ENCODE measurements around the gene MMEL1. TPM values are rescaled to one million over a fixed set of nuclear protein-coding genes. Genes with fewer than 3 reads are reported as not detected.

MMEL1 gene
- total RNA-seq, 1 experiment from 2014 or later, result 4.9 TPM

DNA sequence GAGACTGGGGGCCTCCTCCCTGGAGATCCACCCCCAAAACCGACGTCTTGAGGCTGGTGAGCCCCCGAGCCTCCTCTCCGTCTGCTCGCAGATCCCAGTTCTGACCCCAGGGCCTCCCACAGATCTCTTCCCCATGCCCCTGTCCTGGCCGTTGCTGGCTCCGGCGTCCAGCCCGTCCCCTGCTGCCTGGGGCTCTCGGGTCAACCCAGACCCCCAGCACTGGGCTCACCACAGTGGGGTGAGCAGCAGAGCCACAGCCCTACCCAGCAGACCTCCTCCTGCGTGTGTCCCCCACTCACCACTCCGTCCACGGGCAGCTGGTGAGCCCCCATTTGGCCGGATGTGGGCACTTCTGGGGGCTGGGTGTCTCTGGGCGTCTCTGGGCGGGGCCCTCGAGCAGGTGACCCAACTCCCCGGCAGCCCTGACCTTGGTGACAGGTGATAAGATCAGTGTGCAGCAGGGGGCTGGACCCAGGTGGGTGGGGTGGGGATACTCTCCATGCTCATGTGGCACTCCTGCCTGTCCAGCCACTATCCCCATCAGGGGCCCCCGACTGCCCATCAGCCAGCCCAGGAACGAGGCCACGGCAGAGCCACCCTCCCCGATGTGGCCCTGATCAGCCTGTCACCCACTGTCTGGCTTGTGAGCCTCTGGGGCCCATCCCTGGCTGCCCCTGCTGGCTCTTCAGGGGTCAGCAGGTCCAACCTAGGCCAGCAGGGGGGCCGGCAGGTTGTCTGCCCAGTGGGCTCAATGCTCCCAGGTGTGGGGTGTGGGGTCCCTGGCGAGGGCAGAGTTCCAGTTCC is 75.9 kb downstream of the MMEL1 start:
- Histone ChIP-seq H2AFZ (peak overlapping the region; percentile 76), H3K79me2 (ENCODE audit: low read depth) (no peaks in the 10 kb centered on the region), H3K4me1 (replicated peaks; ENCODE audit: insufficient read depth) (no peaks in the 10 kb centered on the region), H3K4me2 (peak overlapping the region; percentile 85), H3K36me3 (ENCODE audit: low read depth) (no peaks in the 10 kb centered on the region), H3F3A (ENCODE audit: insufficient read depth, low read depth) (no peaks in the 10 kb centered on the region), H3K27ac (no peak overlapping the region), H4K20me1 (ENCODE audit: insufficient read depth) (no peaks in the 10 kb centered on the region), H3K9me2 (ENCODE audit: insufficient read depth) (no peaks in the 10 kb centered on the region), H3K9me3 (ENCODE audit: insufficient read depth, low read depth) (no peaks in the 10 kb centered on the region), H3K27me3 (ENCODE audit: insufficient read depth, low read depth) (no peaks in the 10 kb centered on the region; the same call in 1 of the 2 replicates), H3K4me3 (peak overlapping the region; percentile 64)
- no peak for DNase-seq
- CTCF ChIA-PET, result no interaction called here
- POLR2A ChIA-PET (ENCODE audit: unreplicated experiment), result interaction anchor here (0.5 kb wide), 1 partner anchor 31 kb away, joined by 3 read pairs; the partner anchor contains the start of gene PANK4
- BruUV-seq (replicated peaks), result no TSS peak
- TF ChIP-seq, protein P1, sequence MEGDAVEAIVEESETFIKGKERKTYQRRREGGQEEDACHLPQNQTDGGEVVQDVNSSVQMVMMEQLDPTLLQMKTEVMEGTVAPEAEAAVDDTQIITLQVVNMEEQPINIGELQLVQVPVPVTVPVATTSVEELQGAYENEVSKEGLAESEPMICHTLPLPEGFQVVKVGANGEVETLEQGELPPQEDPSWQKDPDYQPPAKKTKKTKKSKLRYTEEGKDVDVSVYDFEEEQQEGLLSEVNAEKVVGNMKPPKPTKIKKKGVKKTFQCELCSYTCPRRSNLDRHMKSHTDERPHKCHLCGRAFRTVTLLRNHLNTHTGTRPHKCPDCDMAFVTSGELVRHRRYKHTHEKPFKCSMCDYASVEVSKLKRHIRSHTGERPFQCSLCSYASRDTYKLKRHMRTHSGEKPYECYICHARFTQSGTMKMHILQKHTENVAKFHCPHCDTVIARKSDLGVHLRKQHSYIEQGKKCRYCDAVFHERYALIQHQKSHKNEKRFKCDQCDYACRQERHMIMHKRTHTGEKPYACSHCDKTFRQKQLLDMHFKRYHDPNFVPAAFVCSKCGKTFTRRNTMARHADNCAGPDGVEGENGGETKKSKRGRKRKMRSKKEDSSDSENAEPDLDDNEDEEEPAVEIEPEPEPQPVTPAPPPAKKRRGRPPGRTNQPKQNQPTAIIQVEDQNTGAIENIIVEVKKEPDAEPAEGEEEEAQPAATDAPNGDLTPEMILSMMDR (conservative IDR thresholded peaks at IDR 0.05), result no peak
- intact Hi-C loops (cut with micrococcal nuclease; ENCODE audit: unreplicated experiment), result no loop called here

DNA sequence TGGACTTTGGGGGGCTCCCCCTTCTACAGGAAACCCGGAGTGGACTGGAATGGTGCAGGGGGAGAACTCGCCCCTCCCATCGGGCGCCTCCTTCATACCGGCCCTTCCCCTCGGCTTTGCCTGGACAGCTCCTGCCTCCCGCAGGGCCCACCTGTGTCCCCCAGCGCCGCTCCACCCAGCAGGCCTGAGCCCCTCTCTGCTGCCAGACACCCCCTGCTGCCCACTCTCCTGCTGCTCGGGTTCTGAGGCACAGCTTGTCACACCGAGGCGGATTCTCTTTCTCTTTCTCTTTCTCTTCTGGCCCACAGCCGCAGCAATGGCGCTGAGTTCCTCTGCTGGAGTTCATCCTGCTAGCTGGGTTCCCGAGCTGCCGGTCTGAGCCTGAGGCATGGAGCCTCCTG is 76.5 kb downstream of the MMEL1 start, which contains the start of gene TNFRSF14:
TNFRSF14 (plus strand) TSS at position 95 of the 401 bp plus-strand sequence; CDS start at position 389, 294 bp downstream.
- intact Hi-C loops (cut with micrococcal nuclease; ENCODE audit: unreplicated experiment), result no loop called here
- no peaks in the 10 kb centered on the region for H3K79me2 ChIP-seq (ENCODE audit: low read depth)
- no peaks in the 10 kb centered on the region for H3F3A ChIP-seq (ENCODE audit: insufficient read depth, low read depth)
- ChIA-PET CTCF (no interaction called here), POLR2A (ENCODE audit: unreplicated experiment) (interaction anchor here (0.5 kb wide), 2 partner anchors 30 to 132 kb away, joined by 3 to 9 read pairs; partner anchors contain the start of gene PANK4)
- no peaks in the 10 kb centered on the region for H3K9me3 ChIP-seq (ENCODE audit: insufficient read depth, low read depth)
- no peak within 1 kb of the TSS for H3K27ac ChIP-seq
- H3K4me3 ChIP-seq, result peak within 1 kb of the TSS; percentile 64
- H3K27me3 ChIP-seq (ENCODE audit: insufficient read depth, low read depth), result no peaks in the 10 kb centered on the region; the same call in 1 of the 2 replicates
- H2AFZ ChIP-seq, result peak within 1 kb of the TSS; percentile 76
- no TSS peak for BruUV-seq (replicated peaks)
- peak in 1 of 2 experiments; percentile 45 for DNase-seq
- peak within 1 kb of the TSS; percentile 85 for H3K4me2 ChIP-seq
- no peaks in the 10 kb centered on the region for H3K9me2 ChIP-seq (ENCODE audit: insufficient read depth)
- H4K20me1 ChIP-seq (ENCODE audit: insufficient read depth), result no peaks in the 10 kb centered on the region
- no peaks in the 10 kb centered on the region for H3K4me1 ChIP-seq (replicated peaks; ENCODE audit: insufficient read depth)
- TF ChIP-seq, protein P1 (conservative IDR thresholded peaks at IDR 0.05), result no peak
- no peak for TF ChIP-seq EZH2 (IDR thresholded peaks at IDR 0.05; ENCODE audit: low read depth)
- no peaks in the 10 kb centered on the region for H3K36me3 ChIP-seq (ENCODE audit: low read depth)

DNA sequence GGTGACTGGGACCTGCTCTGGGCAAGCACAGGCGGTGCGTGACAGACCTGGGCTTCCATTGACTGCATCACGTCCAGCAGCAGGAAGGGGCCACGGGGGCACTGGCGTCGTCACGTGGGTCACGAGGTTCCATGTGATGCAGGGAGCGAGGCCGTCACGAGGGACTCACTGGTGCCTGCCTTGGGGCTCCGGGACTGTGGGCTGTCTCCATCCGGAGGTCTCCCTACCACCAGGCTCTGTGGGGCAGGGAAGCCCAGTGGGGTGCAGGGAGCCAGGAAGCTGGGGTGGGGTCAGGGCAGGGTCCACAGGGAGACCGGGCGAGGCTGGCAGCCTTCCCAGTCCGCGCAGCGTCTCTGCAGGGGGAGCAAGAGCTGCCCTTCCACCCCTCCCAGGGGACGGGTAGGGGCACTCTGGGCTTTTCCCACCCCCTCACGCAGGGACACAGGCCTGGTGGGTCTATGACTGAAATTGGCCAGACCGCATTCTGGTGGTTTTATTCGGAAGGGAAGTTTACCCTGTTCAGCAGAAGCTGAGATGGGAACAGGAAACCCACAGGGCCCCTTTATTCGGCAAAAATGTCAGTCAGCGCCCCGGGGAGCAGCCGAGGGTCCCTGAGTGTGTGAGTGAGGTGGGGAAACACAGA is 77.1 kb downstream of the MMEL1 start:
- no TSS peak for BruUV-seq (replicated peaks)
- H3K9me2 ChIP-seq (ENCODE audit: insufficient read depth), result no peaks in the 10 kb centered on the region
- no peaks in the 10 kb centered on the region for H3K36me3 ChIP-seq (ENCODE audit: low read depth)
- peak overlapping the region; percentile 85 for H3K4me2 ChIP-seq
- H3F3A ChIP-seq (ENCODE audit: insufficient read depth, low read depth), result no peaks in the 10 kb centered on the region
- H3K4me3 ChIP-seq, result peak overlapping the region; percentile 64
- no peak for TF ChIP-seq EZH2 (IDR thresholded peaks at IDR 0.05; ENCODE audit: low read depth)
- TF ChIP-seq, protein P1 (conservative IDR thresholded peaks at IDR 0.05), result no peak
- ChIA-PET POLR2A (ENCODE audit: unreplicated experiment) (interaction anchor here (0.5 kb wide), 1 partner anchor 131 kb away, joined by 9 read pairs; no protein-coding TSS in a partner anchor), CTCF (no interaction called here)
- H3K79me2 ChIP-seq (ENCODE audit: low read depth), result no peaks in the 10 kb centered on the region
- DNase-seq, result no peak
- H2AFZ ChIP-seq, result peak overlapping the region; percentile 76
- H3K27ac ChIP-seq, result no peak overlapping the region
- H3K9me3 ChIP-seq (ENCODE audit: insufficient read depth, low read depth), result no peaks in the 10 kb centered on the region
- intact Hi-C loops (cut with micrococcal nuclease; ENCODE audit: unreplicated experiment), result no loop called here
- H3K4me1 ChIP-seq (replicated peaks; ENCODE audit: insufficient read depth), result no peaks in the 10 kb centered on the region
- H3K27me3 ChIP-seq (ENCODE audit: insufficient read depth, low read depth), result no peaks in the 10 kb centered on the region; the same call in 1 of the 2 replicates
- H4K20me1 ChIP-seq (ENCODE audit: insufficient read depth), result no peaks in the 10 kb centered on the region

All from PC-9 (cell line).